ENCODE measurements around the gene MANEA. TPM values are rescaled to one million over a fixed set of nuclear protein-coding genes. Genes with fewer than 3 reads are reported as not detected.

MANEA gene
- total RNA-seq, 2 donors from 2014 or later = 77.8 to 141 TPM

DNA sequence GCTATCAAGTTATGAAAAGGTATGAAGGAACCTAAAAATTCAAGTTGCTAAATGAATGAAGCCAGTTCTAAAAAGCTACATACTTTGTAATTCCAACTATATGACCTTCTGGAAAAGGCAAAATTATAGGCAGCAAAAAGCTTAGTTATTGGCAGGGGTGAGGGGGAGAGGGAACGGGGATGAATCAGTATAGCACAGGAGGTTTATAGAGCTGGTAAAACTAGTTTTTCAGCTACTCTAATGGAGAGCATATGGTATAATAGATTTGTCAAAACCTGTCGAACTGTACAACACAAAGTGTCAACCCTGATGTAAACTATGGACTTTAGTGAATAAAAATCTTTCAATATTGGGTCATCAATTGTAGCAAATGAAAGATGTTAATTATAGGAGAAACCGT is 18.7 kb downstream of the MANEA start:
- no peak overlapping the region for H3K4me3 Mint-ChIP-seq
- Histone ChIP-seq H3K9me3 (ENCODE audit: control insufficient read depth, low read length) (peaks cover 24% of the 10 kb centered on the region), H3K4me3 (ENCODE audit: low read length) (peak overlapping the region; percentile 15), H3K4me1 (ENCODE audit: control insufficient read depth, insufficient read depth, low read length) (no peaks in the 10 kb centered on the region), H3K27ac (ENCODE audit: low read depth, low read length) (no peak overlapping the region), H3K9ac (ENCODE audit: extremely low read depth, low read length, poor library complexity, severe bottlenecking) (no peak overlapping the region), H3K27me3 (ENCODE audit: control insufficient read depth, insufficient read depth, low read length, poor library complexity, severe bottlenecking) (no peaks in the 10 kb centered on the region), H3K36me3 (ENCODE audit: control insufficient read depth, insufficient read depth, low read length) (peaks cover 96% of the 10 kb centered on the region)
- no peak for DNase-seq
- peaks cover 14% of the 10 kb centered on the region for H3K9me3 Mint-ChIP-seq
- peaks cover 3% of the 10 kb centered on the region for H3K4me1 Mint-ChIP-seq
- 88 to 96% methylated on average over 2 to 3 of the region's 3 CpGs for WGBS, 2 experiments (ENCODE audit: insufficient coverage in 1 of 2, insufficient read length in 1 of 2)
- H3K27me3 Mint-ChIP-seq (ENCODE audit: insufficient read depth) = no peaks in the 10 kb centered on the region
- TF ChIP-seq, protein P1, sequence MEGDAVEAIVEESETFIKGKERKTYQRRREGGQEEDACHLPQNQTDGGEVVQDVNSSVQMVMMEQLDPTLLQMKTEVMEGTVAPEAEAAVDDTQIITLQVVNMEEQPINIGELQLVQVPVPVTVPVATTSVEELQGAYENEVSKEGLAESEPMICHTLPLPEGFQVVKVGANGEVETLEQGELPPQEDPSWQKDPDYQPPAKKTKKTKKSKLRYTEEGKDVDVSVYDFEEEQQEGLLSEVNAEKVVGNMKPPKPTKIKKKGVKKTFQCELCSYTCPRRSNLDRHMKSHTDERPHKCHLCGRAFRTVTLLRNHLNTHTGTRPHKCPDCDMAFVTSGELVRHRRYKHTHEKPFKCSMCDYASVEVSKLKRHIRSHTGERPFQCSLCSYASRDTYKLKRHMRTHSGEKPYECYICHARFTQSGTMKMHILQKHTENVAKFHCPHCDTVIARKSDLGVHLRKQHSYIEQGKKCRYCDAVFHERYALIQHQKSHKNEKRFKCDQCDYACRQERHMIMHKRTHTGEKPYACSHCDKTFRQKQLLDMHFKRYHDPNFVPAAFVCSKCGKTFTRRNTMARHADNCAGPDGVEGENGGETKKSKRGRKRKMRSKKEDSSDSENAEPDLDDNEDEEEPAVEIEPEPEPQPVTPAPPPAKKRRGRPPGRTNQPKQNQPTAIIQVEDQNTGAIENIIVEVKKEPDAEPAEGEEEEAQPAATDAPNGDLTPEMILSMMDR (conservative IDR thresholded peaks at IDR 0.05) = no peak
- no peak overlapping the region for H3K27ac Mint-ChIP-seq
- H3K36me3 Mint-ChIP-seq (ENCODE audit: low read depth) = peaks cover 79% of the 10 kb centered on the region

DNA sequence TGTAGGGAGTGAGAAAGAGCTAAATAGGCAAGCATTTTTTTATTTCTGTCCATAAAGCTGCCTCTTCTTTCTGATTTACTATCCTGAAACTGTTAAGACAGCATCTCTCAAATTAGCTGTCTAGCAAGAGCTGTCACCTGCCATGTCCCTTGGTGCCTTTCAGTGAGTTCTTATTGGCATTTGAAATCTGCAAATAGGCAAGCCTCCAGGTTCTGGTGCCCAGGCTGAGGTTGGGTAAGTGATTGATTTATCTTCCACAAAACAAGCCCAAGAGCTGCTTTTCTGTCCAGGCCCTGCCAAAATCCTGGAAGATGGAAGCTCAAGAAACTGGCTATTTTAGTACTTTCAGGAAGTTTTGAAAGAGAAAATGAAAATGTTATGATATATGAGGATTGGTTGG is 22.4 kb downstream of the MANEA start:
- DNase-seq = no peak
- no peak overlapping the region for H3K27ac Mint-ChIP-seq
- no peaks in the 10 kb centered on the region for H3K9me3 Mint-ChIP-seq
- H3K36me3 ChIP-seq (ENCODE audit: control insufficient read depth, insufficient read depth, low read length) = peaks cover 85% of the 10 kb centered on the region
- H3K9ac ChIP-seq (ENCODE audit: extremely low read depth, low read length, poor library complexity, severe bottlenecking) = no peak overlapping the region
- H3K27ac ChIP-seq (ENCODE audit: low read depth, low read length) = no peak overlapping the region
- no peaks in the 10 kb centered on the region for H3K9me3 ChIP-seq (ENCODE audit: control insufficient read depth, low read length)
- H3K4me3 Mint-ChIP-seq = no peak overlapping the region
- no peaks in the 10 kb centered on the region for H3K27me3 Mint-ChIP-seq (ENCODE audit: insufficient read depth)
- H3K4me3 ChIP-seq (ENCODE audit: low read length) = no peak overlapping the region
- H3K36me3 Mint-ChIP-seq (ENCODE audit: low read depth) = peaks cover 57% of the 10 kb centered on the region
- H3K27me3 ChIP-seq (ENCODE audit: control insufficient read depth, insufficient read depth, low read length, poor library complexity, severe bottlenecking) = no peaks in the 10 kb centered on the region
- H3K4me1 ChIP-seq (ENCODE audit: control insufficient read depth, insufficient read depth, low read length) = no peaks in the 10 kb centered on the region
- H3K4me1 Mint-ChIP-seq = peaks cover 3% of the 10 kb centered on the region
- TF ChIP-seq, protein P1 (conservative IDR thresholded peaks at IDR 0.05) = no peak

DNA sequence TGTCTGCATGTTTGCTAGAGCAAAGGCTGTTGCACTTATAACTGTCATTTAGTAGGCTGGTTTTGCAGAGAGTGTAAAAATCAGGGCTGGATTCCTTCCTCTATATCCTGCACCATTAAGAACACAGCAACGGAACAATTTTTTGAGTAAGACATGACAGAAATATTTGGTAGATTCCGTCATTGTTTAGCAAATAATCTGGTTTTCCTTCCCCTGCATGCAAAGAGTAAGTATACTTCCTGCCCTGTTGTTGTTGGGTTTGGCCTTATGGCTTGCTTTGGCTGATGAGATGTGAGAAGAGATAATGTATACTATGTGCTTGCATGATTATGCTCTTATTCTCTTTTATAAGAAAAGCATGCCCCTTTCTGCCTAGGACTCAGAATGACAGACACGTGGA is 23.8 kb downstream of the MANEA start:
- Mint-ChIP-seq H3K4me1 (peaks cover 3% of the 10 kb centered on the region), H3K27ac (no peak overlapping the region), H3K9me3 (no peaks in the 10 kb centered on the region), H3K4me3 (no peak overlapping the region), H3K27me3 (ENCODE audit: insufficient read depth) (no peaks in the 10 kb centered on the region), H3K36me3 (ENCODE audit: low read depth) (peaks cover 51% of the 10 kb centered on the region)
- no peak for DNase-seq
- H3K4me1 ChIP-seq (ENCODE audit: control insufficient read depth, insufficient read depth, low read length) = no peaks in the 10 kb centered on the region
- no peaks in the 10 kb centered on the region for H3K27me3 ChIP-seq (ENCODE audit: control insufficient read depth, insufficient read depth, low read length, poor library complexity, severe bottlenecking)
- no peaks in the 10 kb centered on the region for H3K9me3 ChIP-seq (ENCODE audit: control insufficient read depth, low read length)
- H3K36me3 ChIP-seq (ENCODE audit: control insufficient read depth, insufficient read depth, low read length) = peaks cover 85% of the 10 kb centered on the region
- H3K27ac ChIP-seq (ENCODE audit: low read depth, low read length) = no peak overlapping the region
- no peak overlapping the region for H3K9ac ChIP-seq (ENCODE audit: extremely low read depth, low read length, poor library complexity, severe bottlenecking)
- 80 to 92% methylated on average over 2 to 3 of the region's 3 CpGs for WGBS, 2 experiments (ENCODE audit: insufficient coverage in 1 of 2, insufficient read length in 1 of 2)
- H3K4me3 ChIP-seq (ENCODE audit: low read length) = no peak overlapping the region
- TF ChIP-seq, protein P1 (conservative IDR thresholded peaks at IDR 0.05) = no peak

All from endodermal cell (in vitro differentiated cells).